Cerebellar nuclear complex (tissue), 1 donor: ENCODE measurements around the gene DYNLT5.
"Not testable (repeated sequence)": the region's sequence is repeated elsewhere in the genome, so short reads cannot be mapped to it uniquely, and the experiment has no call there.

Source experiments
- DNase-seq, 2 experiments: peaks; one replicate each; lab custom pipeline; 2025; lab: John Stamatoyannopoulos, UW

The DYNLT5 gene

DNA sequence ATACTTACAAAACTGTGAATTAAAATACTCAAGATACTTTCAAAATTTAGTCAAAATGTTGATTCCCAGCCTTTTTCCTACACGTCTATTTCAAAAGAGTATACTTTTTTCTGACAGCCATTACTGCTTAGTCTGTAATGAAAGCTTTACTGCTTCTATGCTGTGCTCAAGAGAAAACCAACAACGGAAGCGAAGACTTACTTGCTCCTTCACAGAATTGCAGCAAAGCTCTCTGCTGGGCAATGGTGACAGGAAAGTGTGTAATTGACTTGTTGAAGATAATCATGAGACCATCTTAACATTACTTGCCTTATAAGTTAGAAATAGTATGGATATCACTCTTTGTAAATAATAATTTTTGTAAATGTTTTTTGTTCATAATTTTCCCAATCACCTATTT lies 1.7 kb upstream of the DYNLT5 start:
- no peak for DNase-seq

DNA sequence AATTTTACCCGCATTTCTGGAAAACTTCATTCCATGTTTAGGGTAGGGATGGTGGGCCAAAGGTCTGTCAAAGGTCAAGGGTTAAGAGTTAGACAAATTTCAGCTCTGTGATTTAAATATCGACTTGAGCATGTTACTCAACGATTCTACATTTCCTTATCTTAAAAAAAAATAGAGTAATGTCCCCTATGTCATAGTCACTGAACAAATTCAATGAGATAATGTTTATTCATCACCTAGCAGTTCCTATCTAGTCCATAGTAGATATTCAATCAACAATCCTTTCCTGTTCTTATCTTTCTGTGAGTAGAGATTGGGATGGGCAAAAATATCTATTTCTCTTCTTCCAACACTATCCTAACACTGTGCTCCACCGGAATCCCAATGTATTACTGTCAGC lies 1.1 kb upstream of the DYNLT5 start:
- no peak for DNase-seq

DNA sequence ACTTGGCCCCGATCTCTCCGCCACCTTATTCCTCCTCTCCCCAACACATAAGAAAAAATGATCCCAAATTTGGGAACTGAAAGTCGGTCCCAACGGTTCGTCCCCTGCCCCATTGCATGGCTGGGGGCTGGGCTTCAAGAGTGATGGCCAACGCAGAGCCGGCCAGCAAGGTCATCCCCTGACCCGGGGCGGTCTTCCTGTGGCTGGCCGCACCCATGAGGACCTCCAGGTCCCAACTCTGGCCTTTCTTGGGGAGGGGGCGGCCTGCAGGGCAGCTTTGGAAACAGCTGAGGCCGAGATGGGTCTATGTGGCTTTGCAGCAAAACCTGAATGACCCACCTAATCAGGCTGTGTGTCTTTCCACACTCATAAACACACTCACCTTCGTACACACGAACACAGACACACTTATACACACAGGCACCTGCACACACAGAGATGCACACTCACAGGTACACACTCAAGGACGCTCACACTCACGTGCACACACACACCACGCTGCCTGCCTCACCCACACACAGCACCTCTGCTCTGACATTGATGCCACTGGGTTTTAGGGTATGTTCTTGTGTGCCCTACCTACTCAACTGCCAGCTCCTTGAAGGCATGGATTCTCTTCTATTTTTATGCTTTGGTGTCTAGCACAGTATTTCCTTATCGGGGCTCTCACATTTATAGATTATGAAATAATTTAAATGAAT lies 562 bp downstream of the DYNLT5 start:
- DNase-seq = no peak

DNA sequence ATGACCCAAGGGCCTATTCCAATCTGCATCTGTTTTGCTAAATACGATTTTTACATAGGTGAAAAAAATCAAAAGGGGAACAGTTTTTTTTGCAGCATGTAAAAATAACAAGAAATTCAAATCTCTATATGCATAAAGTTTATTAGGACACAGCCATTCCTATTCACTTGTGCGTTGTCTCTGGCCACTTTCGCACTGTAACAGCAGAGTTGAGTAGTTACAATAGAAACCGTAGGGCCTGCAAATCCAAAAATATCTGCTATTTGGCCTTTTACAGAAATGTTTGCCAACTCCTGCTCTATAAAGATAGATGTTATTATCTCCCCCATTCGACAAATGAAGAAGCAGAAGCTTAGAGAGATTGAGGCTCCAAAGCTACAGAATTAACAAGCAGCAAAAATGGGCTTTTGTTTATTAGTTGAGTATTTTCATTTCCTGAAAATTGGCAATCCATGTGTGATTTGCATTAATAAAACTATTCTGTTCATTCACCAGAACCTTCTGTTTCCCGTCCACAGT lies 5.5 kb downstream of the DYNLT5 start:
- no peak for DNase-seq

DNA sequence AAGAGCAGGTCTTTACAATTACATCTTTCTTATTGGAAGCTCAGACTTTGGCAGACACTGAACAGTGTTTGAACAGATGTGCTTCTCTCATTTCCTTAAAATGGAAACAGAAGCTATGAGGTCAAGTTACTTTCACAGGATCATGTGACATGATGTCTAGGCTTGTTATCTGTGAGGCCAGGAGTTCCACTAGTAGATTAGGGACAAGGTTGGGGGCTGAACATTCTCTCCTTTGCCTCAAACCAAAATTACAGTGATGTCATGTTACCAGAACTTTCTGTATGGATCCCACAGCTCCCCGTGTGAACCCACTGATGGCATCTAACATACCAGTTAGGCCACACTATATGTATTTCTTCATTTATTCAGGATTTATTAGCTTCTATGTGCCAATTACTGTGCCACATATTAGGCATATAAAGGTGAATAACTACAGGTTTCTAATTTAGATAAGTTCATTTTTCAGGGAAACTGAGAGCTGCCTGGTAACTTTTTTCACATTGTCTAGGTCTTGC lies 6.0 kb downstream of the DYNLT5 start:
- no peak for DNase-seq

DNA sequence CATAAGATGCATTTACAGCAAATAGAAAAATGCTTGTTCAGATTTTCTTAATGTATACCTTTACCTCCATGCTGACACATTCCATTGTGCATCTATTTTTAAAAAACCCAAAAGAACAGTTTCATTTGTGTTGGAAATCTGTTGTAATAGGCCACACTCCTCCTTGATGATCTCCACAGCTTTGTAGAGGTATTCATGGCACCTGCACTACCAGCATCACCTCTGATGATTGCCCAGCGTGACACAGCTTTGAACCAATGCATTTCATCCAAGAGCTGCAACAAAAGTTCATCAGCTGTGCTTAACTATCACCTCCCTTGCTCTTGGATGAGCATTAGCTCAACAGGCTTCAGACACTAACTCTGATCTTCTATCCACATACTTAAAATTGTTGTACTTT lies 8.2 kb downstream of the DYNLT5 start:
- DNase-seq = no peak

DNA sequence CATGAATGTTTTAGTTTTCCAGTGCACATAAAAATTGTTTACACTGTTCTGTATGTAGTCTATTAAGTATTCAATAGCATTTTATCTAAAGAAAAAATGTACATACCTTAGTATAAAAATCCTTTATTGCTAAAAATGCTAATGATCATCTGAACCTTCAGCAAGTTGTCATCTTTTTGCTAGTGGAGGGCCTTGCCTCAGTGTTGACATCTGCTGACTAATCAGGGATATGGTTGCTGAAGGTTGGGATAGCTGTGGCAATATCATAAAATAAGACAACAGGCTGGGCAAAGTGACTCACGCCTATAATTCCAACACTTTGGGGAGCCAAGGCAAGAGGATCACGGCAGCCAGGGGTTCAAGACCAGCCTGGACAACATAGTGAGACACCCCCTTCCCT lies 9.0 kb downstream of the DYNLT5 start:
- no peak for DNase-seq

DNA sequence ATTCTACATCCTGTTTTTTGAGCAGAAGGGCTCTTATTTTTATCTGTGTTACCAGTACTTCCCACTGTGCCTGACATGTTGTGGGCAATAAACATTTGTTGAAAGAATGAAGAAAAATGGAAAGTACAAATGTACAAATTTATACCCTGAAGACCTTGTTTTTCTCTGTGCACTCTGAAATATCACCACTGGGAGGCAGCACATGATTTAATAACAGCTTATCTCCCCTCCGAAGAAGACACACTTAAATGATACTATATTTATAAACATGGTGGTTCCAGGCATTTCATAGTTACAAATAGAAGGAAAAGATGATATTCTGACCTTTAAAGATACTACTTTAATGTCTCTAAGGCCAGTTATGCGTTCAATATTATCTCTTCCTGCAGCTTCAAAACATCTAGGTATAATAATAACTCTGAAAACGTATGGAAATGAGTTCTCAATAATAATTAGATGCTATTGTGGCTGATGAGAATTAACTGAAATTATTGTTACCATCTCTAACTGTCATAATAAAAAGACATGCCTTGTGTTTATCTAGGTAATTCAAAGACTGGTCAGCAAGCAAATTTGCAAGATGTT lies 12.8 kb downstream of the DYNLT5 start:
- DNase-seq = no peak

DNA sequence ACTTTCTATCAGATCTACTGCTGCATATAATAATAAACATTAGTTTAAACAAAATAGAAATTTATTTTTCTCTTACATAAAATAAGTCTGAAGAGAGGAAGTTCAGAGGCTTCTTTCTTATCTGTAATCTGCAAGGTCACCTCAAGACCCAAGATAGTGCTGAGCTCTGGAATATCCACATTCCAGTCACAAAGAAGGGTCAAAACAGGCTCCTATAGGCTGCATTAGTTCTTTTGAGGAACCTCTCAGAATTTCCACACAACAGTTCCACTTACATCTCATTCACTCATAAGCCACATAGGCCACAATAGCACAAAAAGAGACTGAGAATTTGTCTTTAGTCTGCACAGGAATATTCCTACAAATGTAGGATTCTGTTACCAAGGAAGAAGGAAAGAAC lies 15.4 kb downstream of the DYNLT5 start:
- no peak for DNase-seq

DNA sequence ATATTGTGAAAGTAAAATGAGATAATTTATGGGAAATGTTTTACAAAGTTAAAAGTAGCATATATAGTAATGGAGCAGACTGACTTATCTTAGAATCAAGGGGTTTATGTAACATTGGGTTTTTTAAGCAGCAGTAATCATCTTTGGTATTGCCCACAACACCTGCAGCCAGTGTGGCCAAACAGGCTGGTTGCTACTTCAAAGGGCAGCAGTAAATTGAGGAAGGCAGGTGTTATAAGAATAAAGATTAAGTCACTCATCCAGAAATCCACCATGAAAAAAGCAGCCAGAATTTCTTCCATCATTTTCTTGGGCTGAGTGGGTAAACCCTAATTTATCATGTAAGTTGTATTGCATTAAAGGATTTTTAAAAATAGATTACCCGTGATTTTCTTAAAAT lies 16.7 kb downstream of the DYNLT5 start:
- DNase-seq = no peak

DNA sequence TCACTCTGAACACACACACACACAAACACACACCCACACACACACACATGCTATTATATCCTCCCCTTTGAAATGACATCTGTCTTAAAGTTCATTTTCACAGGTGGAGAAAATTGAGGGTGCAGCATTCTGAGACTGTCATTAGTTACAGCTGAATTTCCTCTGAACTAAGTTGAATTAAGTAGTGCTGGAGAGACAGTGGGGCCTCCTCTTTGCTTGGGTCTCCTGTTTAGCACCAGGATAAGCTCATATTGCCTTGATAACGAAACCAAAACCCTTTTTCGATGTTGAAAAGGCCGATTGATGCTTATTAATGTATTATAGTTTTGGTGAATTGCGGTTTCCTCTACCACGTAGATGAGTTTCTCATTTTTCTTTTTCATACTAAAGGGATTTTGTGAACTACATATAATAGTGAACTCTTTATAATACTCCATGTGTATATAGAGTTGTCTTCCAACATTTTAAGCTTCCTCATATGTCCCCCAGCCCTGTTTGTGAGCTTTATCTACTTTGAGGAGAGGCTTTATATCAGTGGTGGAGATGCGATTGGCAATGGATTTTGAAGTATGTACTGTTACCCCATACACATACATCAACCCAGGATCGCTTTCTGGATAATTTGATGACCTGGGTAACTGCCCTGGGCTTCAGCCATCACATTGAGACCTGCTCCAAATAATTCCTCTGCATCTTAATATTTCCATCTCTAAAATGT lies 17.4 kb downstream of the DYNLT5 start:
- no peak for DNase-seq

DNA sequence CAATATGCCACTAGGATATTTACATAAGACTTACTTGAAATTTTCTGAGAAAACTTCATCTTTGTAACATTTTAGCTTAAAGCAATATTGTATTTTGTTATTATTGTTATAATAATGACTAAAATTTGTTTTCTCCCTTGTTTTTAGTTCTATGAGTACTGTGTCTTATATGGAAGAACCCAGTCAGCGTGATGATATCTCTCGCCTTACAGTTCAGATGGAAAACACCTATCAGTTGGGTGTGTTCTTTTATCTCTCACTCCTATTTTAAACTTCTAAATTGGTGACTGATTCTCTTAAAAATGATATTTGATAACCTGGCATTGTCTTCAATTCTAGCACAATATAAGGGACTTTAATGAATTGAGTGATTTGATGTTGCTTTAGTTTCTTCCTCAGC lies 18.0 kb downstream of the DYNLT5 start:
- DNase-seq = no peak

DNA sequence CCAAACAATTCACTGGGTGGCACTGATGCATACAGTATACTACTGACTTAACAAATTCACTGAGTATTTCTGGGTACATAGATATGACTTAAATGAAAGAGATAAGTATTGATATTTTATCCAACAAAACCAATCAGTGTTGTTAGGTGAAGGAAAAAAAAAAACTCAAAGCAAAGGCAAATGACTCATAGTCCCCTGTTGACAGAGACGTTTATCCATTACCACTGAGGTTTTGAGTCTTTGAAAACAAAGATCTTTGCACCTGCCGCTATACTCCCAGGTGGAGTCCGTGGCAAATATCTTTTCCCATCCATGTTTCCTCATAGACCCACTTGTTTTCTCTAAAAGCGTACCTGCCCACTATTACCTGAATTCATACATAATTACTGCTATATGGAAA lies 18.4 kb downstream of the DYNLT5 start:
- DNase-seq = no peak

DNA sequence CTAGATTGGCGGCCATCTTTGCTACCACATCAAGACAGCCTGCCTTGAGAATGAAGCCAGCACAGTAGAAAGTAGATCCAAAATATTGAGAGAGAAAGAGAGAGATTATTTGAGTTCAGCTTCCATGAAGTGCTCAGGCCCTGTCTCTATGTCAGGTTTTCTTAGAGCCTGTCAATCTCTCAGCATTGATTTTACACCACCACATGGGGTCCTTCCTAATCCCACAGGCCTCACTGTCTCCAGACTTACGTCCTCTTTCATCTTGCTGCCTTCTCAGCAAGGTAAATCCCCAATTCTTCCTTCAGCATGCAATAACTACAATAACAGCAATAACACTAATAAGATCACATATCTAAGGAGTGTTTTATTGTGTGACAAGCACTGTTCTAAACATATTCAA lies 21.0 kb downstream of the DYNLT5 start:
- no peak for DNase-seq

DNA sequence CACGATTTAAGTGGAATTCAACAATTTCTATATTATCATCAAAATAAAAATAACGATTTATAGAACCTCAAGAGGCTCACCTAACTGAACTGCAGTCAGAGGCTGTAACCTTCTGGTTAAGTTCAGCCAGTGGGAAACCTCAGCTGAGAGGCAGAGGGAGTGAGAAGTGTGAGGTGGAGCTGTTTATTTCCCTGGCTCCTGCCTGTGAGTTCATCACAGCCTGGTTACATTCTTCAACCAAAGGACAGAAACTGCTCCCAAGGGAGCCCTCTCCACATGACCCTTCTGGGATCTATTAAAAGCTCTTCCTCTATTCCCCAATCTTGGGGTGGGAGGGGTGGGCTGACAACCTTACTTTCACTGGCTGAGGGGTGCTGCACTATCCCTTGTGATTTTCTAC lies 22.2 kb downstream of the DYNLT5 start:
- no peak for DNase-seq

DNA sequence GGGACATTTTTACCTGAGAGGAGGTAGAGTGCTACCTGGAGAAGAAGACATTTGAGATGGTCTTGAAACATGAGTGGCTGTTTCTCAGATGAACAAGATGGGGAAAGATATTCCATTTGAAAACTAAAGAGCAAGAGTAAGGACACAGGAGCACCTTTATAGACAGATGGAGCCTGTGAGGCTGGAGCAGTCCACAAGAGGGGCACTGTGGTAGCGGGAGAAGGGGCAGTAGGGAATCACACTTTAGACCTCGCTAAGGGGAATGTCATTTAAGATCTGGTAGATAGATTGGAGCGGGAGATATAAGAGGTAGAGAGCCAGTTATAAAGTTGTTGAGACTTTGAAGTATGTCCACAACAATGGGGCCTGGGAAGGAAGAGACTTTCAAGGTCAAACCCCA lies 23.4 kb downstream of the DYNLT5 start:
- DNase-seq = no peak

DNA sequence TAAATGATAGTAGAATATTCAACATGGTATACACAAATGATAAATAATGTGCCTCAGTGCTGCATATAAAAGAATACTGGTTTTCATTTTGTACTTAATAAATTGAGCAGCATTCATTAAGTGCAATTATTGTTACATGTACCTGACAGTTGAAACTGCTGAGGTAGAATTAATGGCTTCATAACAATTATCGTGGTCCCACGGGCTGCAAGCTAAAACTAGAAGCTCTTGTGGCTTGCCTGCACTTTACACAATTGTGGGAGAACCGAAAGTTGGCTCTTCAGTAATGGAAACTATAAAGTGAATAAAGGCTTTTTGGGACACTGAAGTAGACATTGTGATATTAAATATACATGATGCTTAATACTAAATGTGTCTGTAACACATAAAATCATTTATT lies 25.6 kb downstream of the DYNLT5 start:
- DNase-seq = no peak

DNA sequence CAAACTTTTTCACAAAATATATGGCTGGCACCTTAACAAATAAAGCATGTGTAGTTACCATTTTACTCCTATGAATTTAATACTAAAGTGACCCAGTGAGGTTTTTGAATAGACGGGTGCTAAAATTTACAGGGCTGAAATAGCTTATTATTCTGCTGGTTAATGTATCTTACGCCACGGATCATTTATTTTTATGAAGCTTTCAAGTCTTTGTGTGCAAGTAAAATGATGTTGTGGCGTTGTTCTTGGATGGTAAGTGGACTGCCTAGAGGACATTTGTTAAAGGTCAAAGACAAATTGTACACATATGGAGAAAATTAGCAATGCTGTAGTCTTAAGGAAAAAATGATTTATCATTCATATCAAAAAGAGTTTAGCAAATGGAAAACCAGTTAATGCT lies 26.0 kb downstream of the DYNLT5 start:
- DNase-seq = no peak

DNA sequence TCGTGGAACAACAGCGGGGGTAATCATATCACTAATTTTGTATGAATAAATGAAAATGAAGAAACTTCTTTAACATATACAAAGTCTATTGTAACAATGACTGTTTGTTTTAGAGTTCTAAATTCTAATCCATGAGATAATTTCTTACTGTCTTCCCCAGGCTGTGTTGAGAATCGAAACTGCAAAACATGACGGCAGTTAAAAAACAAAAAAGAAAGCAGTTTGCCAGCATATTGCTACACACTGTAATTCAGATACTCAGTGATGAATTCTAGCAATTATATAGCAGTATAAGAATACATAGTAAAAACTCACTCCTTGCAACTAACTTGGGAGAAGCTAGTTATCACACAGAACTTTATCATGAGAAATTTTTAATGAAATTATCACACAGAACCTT lies 26.7 kb downstream of the DYNLT5 start:
- DNase-seq = no peak

DNA sequence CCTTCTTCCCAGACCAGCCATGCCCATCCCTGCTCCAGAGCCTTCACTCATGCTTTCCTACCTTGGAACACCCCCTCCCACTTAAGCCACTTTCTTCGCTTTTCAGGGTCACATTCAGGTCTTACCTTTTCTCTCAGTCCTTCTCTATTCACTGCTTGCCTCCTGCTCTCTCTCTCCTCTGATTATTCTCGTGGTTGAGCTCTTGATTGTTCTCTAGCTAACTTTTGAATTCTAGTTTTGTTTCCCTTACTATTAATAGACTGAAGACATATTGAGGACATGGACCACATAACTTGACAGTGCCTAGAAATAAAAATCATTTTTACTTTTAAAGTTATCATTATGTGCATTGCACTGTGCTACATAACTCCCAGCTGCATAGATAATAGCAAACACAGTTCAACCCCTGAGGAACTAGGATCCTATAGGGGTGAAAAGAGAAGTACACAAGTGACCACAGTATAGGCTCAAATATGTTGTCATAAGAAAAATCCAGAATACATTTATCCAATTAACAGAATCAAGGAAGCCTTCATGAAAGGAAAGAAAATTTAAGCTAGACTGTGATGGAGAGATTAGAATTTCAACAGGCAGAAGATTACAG lies 27.3 kb downstream of the DYNLT5 start:
- no peak for DNase-seq

DNA sequence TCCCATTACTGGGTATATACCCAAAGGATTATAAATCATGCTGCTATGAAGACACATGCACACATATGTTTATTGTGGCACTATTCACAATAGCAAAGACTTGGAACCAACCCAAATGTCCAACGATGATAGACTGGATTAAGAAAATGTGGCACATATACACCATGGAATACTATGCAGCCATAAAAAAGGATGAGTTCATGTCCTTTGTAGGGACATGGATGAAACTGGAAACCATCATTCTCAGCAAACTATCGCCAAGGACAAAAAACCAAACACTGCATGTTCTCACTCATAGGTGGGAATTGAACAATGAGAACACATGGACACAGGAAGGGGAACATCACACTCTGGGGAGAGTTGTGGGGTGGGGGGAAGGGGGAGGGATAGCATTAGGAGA lies 33.5 kb downstream of the DYNLT5 start:
- DNase-seq = not testable (repeated sequence)

DNA sequence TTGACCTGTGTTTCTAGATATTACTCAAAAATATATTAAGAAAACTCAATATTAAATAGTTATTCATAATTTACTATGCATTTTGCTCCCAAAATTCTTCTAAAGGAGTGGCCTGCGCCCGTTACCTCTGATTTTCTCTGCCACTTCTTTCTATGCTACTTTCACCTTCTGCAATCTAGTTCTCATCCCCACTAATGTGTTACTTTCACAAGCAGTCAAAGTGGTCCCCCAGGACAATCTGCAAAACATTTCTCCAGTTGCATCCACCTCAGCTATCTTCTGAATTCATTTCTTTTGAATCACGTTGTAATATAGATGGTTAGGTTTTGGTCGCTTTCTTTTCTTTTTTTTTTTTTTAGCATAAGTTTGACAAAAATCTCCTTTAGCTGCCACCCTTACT lies 35.4 kb downstream of the DYNLT5 start:
- no peak for DNase-seq
